Neural cell (in vitro differentiated cells): Measurements from ENCODE around the gene NCR3LG1. TPM values are rescaled to one million over a fixed set of nuclear protein-coding genes. Genes with fewer than 3 reads are reported as not detected.

Experiments
- H2AFZ ChIP-seq: fragments of 200-600, 300-800 bp; sonication (generic), shearing (Covaris generic); 2 replicates; pipeline ENCODE4 v1.6.0; 2014; ENCODE audit warnings: low read depth, mild to moderate bottlenecking, antibody characterized with exemption, low read length, moderate library complexity
- H3F3A ChIP-seq: fragments of 200-600 bp; shearing (Covaris generic); 2 replicates; pipeline ENCODE4 v1.6.1; 2016; ENCODE audit warnings: mild to moderate bottlenecking, moderate library complexity, mixed read lengths, antibody characterized with exemption, low read length; ENCODE audit not compliant: insufficient read depth, poor library complexity, severe bottlenecking
- H3K27ac ChIP-seq: fragments of 200-600, 300-800 bp; sonication (generic), shearing (Covaris generic); 2 replicates; pipeline ENCODE4 v1.5.1; 2014; ENCODE audit warnings: mild to moderate bottlenecking, low read length, moderate library complexity
- H3K27me3 ChIP-seq: fragments of 300-800, 200-600 bp; sonication (generic), shearing (Covaris generic); 2 replicates; pipeline ENCODE4 v1.6.0; 2014; ENCODE audit warnings: mild to moderate bottlenecking, low read depth, low read length, moderate library complexity; ENCODE audit not compliant: insufficient read depth
- H3K36me3 ChIP-seq: fragments of 300-800, 200-600 bp; sonication (generic), shearing (Covaris generic); 2 replicates; pipeline ENCODE4 v1.5.1; 2014; ENCODE audit warnings: mild to moderate bottlenecking, antibody characterized with exemption, low read length, moderate library complexity; ENCODE audit not compliant: insufficient read depth
- H3K4me2 ChIP-seq: fragments of 300-800, 200-600 bp; sonication (generic), shearing (Covaris generic); 2 replicates; pipeline ENCODE4 v1.6.0; 2014; ENCODE audit warnings: mild to moderate bottlenecking, low read length
- H3K4me3 ChIP-seq: fragments of 300-800, 200-600 bp; sonication (generic), shearing (Covaris generic); 2 replicates; pipeline ENCODE4 v1.5.1; 2014; ENCODE audit warnings: mild to moderate bottlenecking, low read length, moderate library complexity
- H3K79me2 ChIP-seq: fragments of 200-600 bp; shearing (Covaris generic); replicated peaks from 2 replicates; pipeline ENCODE4 v1.6.0; 2014; ENCODE audit warnings: mild to moderate bottlenecking, low read length, moderate library complexity; ENCODE audit not compliant: insufficient read depth
- H3K9ac ChIP-seq: fragments of 300-800, 200-600 bp; sonication (generic), shearing (Covaris generic); 2 replicates; pipeline ENCODE4 v1.6.1; 2016; ENCODE audit warnings: mild to moderate bottlenecking, low read length, mixed read lengths
- H3K9me2 ChIP-seq: fragments of 200-600 bp; shearing (Covaris generic); 2 replicates; pipeline ENCODE4 v1.6.1; 2016; ENCODE audit warnings: mild to moderate bottlenecking, low read length, mixed read lengths; ENCODE audit not compliant: insufficient read depth
- H3K9me3 ChIP-seq: fragments of 200-600, 300-800 bp; sonication (generic), shearing (Covaris generic); 2 replicates; pipeline ENCODE4 v1.6.1; 2016; ENCODE audit warnings: mild to moderate bottlenecking, mixed run types, low read length, moderate library complexity, mixed read lengths
- H4K20me1 ChIP-seq: fragments of 200-600 bp; shearing (Covaris generic); 2 replicates; pipeline ENCODE4 v1.6.1; 2016; ENCODE audit warnings: mild to moderate bottlenecking, mixed run types; ENCODE audit not compliant: insufficient read depth
- CTCF ChIP-seq: fragments of 450-650 bp; IDR thresholded peaks from 2 replicates; pipeline ENCODE4 v1.5.1; 2014; ENCODE audit warnings: antibody characterized with exemption, mild to moderate bottlenecking, moderate library complexity; ENCODE audit not compliant: poor library complexity, severe bottlenecking
- EP300 ChIP-seq: fragments of 450-650 bp; conservative IDR thresholded peaks from 2 replicates; pipeline ENCODE4 v1.6.1; 2014; ENCODE audit warnings: antibody characterized with exemption, mild to moderate bottlenecking, moderate library complexity; ENCODE audit not compliant: poor library complexity, severe bottlenecking
- EZH2 ChIP-seq: fragments of 200-600, 300-800 bp; shearing (Covaris generic), sonication (generic); IDR thresholded peaks from 2 replicates; pipeline ENCODE4 v1.6.1; 2014; ENCODE audit warnings: antibody characterized with exemption, low read length, borderline replicate concordance, mild to moderate bottlenecking; ENCODE audit not compliant: insufficient read depth, poor library complexity, severe bottlenecking
- MXI1 ChIP-seq: fragments of 450-650 bp; conservative IDR thresholded peaks from 2 replicates; pipeline ENCODE4 v1.6.1; 2014; ENCODE audit warnings: antibody characterized with exemption, mild to moderate bottlenecking; ENCODE audit not compliant: poor library complexity, severe bottlenecking
- POLR2AphosphoS5 ChIP-seq: IDR thresholded peaks from 2 replicates; pipeline ENCODE4 v1.6.1; 2012
- RAD21 ChIP-seq: fragments of 450-650 bp; conservative IDR thresholded peaks from 2 replicates; pipeline ENCODE4 v1.6.1; 2014; ENCODE audit warnings: antibody characterized with exemption, mild to moderate bottlenecking, moderate library complexity
- REST ChIP-seq: IDR thresholded peaks from 2 replicates; pipeline ENCODE4 v1.6.1; 2012; ENCODE audit warnings: borderline replicate concordance
- SMC3 ChIP-seq: fragments of 450-650 bp; conservative IDR thresholded peaks from 2 replicates; pipeline ENCODE4 v1.6.1; 2014; ENCODE audit warnings: antibody characterized with exemption, mild to moderate bottlenecking, moderate library complexity; ENCODE audit not compliant: poor library complexity
- TAF1 ChIP-seq: IDR thresholded peaks from 2 replicates; pipeline ENCODE4 v1.6.1; 2012; ENCODE audit warnings: low read depth
- polyA plus RNA-seq: library from polyadenylated mRNA; depleted of rRNA; stranded (reverse); fragments of >200 nt; gene quantifications from 2 replicates; pipeline ENCODE4 v1.2.3, GENCODE V29; 2014

The NCR3LG1 gene
- polyA plus RNA-seq, 1 donor from 2014 or later, result 3.1 TPM

DNA sequence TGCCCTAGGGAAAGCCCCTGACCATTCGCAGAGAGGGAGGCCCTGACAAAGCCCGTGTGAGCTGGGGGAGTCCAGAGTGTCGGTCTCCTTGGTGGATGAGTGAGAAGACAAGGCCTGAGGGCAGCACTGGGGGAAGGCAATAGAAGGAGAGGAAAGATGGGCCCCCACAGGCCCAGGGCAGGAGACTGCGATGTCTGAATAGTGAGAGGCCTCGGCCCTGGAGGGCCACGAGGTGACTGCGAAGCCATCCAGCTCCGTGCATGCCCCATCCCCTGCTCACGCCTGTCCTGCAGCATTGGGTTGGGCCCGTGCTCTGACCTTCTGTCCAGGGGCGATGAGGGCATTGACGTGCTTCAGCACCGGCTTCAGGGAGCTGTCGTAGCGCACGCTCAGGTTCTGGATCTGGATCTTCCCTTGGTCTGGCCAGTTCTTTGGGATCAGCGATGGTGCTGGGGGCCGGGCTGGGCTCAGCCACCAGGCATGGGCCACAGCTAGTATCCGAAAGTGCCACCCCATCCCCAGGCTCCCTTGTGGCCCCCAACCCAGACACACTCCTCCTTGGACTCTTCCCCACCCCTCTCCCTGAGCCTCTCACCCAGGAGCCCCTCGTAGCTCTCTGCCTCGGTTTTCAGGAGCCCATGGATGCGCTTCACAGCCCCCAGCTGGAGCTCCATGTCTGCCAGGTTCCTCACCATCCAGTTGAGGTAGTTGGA, 45.2 kb downstream of the NCR3LG1 start:
- Histone ChIP-seq H2AFZ (no peak overlapping the region), H3K36me3 (no peaks in the 10 kb centered on the region), H3K4me2 (no peak overlapping the region), H3K9me3 (no peaks in the 10 kb centered on the region), H3F3A (no peaks in the 10 kb centered on the region), H3K79me2 (no peaks in the 10 kb centered on the region), H3K9ac (no peak overlapping the region), H3K9me2 (no peaks in the 10 kb centered on the region), H3K27ac (no peak overlapping the region), H3K27me3 (no peaks in the 10 kb centered on the region), H3K4me3 (no peak overlapping the region), H4K20me1 (no peaks in the 10 kb centered on the region)
- TF ChIP-seq POLR2AphosphoS5 (no peak), CTCF (no peak)

DNA sequence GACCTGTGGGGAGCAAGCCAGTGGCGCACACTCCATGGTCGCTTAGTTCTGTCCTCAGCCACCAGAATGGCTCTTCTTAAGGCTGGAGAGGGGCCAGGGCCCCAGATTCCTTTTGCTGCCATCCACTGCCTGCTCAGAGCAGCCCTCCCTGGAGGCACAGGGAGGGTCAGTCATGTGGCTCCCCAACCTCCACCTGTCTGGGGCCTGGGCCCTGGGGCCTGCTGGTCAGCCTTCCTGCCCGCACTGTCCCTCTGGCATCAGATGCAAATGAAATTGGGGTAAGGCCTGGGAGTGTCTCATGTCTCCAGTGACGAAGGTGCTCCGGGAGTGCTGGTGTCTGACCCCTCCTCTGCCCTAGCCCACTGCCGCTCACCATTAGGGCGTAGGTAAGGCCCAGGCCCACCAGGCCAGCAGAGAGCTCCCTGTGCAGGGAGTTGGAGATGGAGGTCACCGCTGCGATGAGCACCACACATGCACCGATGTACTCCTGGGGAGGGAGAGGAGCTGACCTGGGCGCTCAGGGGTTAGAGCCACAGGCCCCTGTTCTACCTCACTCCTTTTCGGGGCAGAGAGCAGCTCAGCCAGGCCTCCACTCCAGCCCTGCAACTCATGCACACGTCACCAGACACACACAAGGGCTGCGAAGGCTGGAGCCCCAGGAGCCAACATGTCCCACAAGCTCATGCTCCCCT, 45.9 kb downstream of the NCR3LG1 start:
- no peaks in the 10 kb centered on the region for H4K20me1 ChIP-seq
- H2AFZ ChIP-seq, result no peak overlapping the region
- no peak overlapping the region for H3K4me3 ChIP-seq
- no peak overlapping the region for H3K9ac ChIP-seq
- H3K9me2 ChIP-seq, result no peaks in the 10 kb centered on the region
- H3F3A ChIP-seq, result no peaks in the 10 kb centered on the region
- H3K9me3 ChIP-seq, result no peaks in the 10 kb centered on the region
- H3K36me3 ChIP-seq, result no peaks in the 10 kb centered on the region
- no peaks in the 10 kb centered on the region for H3K27me3 ChIP-seq
- H3K79me2 ChIP-seq, result no peaks in the 10 kb centered on the region
- H3K4me2 ChIP-seq, result no peak overlapping the region
- TF ChIP-seq MXI1 (no peak), TAF1 (no peak), REST (no peak), EP300 (no peak), CTCF (no peak), SMC3 (no peak), EZH2 (no peak), RAD21 (no peak), POLR2AphosphoS5 (no peak)
- H3K27ac ChIP-seq, result no peak overlapping the region
